GM18505 (cell line): ENCODE results near the gene HMGCLL1.

ENCODE experiments used
- ATAC-seq: cut with Tn5 transposase; IDR thresholded peaks from one replicate; pipeline ENCODE4 v1.9.1; 2021; ENCODE audit not compliant: unreplicated experiment
- POLR2A ChIP-seq: IDR thresholded peaks from 4 replicates; pipeline ENCODE4 v1.6.1; 2011; ENCODE audit warnings: borderline replicate concordance; ENCODE audit not compliant: insufficient read depth, insufficient read length; ENCODE audit errors: extremely low read depth

The HMGCLL1 gene

DNA sequence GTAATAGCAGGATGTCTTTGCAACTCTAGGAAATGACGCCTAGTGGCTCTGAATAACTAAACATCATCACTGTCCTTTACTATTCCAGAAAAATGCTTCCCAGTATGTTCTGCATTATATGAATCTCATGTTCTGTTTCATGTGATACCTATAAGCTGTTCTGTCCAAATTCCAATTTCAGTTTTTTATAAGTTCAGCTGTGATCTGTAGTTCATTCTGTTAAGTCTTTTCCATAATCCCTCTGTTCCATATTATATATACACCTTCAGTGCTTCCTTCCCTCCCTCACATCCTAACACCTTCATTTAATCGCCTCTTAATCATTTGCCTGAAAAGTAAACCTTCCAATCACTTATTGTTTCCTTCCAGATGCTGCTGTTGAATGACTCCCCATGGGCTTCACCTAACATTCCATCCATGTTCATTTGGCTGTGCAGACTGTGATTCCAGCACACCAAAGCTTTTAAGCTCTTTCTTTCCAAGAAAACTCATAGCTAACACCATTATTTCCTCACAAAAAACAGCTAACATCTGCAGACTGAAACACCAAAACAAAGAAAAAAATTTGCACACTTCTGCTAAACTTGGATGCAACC is 18.6 kb downstream of the HMGCLL1 start:
- no peak for ATAC-seq
- TF ChIP-seq POLR2A, result no peak

DNA sequence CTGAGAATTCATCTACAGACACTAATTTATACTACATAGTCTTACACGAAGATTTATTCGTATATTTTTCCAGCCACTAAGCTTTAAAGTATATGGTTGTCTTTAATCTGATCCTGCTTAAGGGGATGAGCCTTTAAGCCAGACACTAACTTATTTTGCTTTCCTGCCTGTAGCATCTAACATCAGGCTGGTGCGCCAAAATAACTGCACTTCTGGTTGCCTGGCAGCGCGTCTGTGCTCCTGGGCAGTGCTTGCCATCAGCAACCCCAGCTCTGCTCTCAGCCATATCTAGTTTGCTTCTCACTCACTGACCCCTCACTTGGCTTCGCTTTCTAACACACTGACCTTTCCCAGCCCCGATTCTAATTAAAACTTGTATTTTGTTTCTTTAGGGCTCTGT is 21.8 kb downstream of the HMGCLL1 start:
- TF ChIP-seq POLR2A, result no peak
- no peak for ATAC-seq

DNA sequence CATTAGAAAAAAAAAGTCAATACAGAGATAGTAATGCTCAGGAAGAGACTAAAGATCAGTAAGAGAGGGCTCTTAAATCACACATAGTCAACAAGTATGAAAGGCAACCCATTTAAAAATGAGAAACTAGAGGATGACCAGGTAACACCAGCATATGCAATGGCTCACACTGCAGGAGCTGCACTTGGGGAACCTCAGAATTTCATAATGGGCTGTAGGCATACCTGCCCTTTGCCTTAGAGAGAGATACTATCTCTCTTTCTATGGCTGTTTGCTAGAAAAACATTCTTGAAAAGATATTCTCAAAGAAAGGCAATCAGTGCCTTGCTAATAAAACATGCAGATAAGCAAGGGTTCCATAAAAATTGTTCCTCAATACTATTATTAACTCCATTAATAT is 33.2 kb downstream of the HMGCLL1 start:
- ATAC-seq, result no peak
- TF ChIP-seq POLR2A, result no peak

DNA sequence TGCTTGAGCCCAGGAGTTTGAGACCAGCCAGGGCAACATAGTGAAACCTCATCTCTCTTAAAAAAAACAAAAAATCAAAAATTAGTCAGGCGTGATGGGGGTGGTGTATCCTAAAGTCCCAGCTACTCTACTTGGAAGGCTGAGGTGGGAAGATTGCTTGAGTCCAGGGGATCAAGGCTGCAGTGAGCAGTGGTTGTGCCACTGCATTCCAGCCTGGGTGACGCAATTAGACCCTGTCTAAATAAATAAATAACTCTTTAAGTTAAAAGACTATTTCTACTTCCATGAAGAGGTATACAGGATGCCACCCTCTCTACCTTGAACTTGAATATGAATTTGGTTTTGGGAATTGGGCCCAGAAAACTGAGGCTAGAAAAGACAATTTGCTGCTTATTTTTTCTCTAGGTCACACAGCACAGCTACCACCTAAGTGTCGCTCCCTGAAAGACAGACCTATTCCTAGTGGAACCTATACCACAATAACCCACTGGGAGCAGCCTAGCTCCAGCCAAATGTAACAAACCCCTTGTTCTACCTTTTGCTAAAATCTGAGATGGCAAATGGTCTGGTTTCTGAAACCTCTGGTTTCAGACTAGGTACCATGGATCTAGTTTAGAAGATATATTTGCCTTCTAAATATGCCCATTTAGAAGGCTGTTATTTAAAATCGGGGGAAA is 35.2 kb downstream of the HMGCLL1 start:
- TF ChIP-seq POLR2A, result no peak
- no peak for ATAC-seq

DNA sequence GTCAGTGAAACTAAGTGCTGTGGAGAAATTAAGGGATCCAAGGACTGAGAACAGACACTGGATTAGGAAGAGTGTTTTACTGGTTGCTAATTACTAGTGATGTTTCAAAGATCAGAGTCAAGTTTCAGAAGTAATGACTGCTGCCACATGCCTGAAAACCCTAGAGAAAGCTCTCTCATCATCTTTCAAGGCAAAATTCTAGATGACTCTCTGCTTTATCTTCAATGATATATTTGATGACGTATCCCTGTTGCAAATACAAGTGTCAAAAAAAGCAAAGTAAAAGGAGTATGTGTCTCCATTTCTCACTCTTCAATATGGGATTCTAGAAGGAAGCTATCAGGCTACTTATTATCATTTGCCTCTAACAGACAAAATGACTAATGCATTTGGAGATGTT is 38.0 kb downstream of the HMGCLL1 start:
- TF ChIP-seq POLR2A, result no peak
- no peak for ATAC-seq

DNA sequence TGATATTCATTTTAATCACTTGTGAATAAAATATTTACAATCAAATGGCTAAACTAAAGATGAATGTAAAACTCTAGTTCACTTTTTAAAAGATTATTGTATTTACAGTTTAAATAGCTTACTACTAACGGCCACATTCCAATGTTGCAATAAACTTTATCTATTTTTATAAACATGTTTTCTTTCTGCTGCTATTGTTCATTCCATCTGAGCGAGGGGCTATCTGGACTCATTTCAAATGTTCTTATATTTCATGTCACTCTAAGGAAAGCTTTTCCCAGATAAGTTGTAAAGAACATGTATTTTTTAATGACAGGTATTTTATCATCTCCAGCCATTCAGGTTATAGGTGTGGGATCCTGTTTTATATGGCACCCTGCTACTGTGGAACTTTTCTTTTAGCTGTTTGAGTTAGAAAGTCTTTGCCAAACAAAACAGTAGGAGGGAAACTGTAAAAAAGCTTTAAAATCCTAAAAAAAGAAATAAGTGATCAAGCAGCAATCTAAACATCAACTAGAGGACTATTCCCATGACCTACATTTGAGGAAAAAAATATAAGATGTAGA is 42.5 kb downstream of the HMGCLL1 start:
- ATAC-seq, result no peak
- TF ChIP-seq POLR2A, result no peak

DNA sequence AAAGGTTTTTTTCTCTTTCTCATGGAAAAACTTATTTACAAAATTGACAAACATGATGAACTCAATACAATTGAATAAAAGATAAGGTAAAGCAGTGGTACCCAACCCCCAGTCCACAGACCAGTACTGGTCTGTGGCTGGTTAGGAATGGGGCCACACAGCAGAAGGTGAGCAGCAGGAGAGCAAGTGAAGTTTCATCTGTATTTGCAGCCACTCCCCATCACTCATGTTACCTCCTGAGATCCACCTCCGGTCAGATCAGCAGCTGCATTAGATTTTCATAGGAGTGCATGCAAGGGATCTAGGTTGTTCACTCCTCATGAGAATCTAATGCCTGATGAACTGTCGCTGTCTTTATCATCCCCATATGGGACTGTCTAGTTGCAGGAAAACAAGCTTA is 47.5 kb downstream of the HMGCLL1 start:
- no peak for ATAC-seq
- TF ChIP-seq POLR2A, result no peak

DNA sequence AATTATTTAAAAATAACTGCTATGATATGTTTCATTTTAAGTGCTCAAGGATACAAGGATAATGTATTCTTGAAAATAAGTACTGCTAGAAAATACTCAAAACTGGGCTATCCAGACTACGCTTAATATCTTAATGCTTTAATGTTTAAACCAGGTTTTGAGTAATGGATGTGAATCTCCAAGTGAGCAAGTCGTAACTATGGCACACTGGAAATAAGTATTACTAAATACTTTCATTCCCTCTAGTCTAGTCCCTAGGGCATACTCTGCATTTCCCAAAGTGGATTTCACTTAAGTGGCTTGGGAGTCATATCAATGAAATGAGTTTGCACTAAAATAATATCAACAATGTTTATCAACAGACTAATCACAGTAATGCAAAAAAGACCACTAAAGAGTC is 48.1 kb downstream of the HMGCLL1 start:
- ATAC-seq, result no peak

DNA sequence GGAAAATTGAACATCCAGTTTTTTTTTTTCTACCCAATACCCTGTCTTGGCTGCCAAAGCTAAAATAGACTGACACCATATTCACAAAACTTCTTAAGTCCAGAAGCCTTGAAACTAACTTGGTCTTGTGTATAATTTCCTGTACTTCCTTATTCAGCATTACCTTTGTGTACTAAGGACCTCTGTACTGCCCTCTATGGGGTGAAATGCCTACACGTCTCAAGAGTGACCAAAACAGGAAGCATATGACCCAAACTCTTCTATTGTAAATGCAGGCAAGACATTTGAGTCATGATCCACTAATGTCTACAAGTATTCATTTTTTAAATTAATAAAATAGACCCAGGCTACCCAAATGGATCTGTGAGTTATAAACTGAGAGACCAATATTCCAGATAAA is 50.4 kb downstream of the HMGCLL1 start:
- TF ChIP-seq POLR2A, result no peak
- peak; percentile 94 for ATAC-seq

More for the DNA sequence above, 48.1 kb downstream of the HMGCLL1 start:
- no peak for TF ChIP-seq POLR2A

DNA sequence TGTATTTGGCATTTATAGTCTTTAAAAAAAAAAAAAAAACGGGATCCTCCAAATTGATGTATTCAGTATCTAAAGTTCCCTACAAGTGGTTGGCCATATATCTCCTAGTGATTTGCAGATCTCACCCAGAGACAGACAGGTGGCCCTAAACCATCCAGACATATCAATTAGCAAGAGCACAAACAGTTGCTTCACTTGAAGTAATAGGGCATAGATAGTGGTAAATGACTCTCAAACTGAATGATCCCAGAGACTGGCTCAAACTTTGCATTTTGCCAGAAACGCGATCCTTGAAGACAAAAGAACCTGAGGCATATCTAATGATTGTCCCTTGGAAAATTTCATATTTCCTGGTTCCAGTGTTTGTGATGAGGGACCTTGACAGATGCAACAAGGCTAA is 54.6 kb downstream of the HMGCLL1 start:
- no peak for ATAC-seq
- no peak for TF ChIP-seq POLR2A

DNA sequence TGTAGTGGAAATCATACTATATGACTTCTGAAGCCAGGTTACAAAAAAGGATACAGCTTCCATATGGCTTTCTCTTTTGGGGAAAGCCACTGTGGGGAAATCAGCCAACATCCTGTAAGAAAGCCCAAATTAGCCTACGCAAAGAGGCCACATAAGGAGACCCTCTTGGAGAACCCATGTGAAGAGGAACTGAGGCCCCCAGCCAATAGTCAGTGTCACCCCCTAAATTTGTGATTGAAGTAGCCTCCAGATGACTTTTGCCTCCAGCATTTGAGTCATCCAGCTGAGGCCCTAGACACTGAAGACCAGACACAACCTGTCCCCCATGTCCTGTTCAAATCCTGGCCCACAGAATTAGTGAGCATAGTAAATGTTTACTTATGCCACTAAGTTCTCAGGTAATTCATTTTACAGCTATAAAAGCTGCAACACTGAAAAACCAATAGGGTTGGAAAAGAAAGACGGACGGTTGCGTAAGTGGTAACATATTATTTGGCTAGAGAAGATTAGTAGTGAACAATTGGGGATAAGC is 60.4 kb downstream of the HMGCLL1 start:
- no peak for ATAC-seq
- TF ChIP-seq POLR2A, result no peak

DNA sequence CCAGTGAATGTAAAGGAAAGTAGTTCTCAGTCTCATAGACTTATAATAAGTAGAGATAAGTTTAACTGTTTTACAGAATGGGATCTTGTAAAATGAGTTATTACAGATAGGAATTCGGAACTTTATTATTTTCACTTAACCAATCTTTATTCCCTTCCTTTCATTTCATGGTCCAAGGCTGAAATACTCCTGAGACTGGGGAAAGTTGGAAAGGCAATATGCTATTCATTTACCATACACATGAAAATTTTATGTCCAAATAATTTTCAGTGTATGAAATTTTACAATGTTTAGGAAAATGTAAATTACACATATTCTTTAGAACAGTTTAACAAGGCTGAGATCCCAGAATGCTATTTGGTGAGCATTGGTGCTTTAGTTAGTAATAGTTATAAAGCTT is 62.3 kb downstream of the HMGCLL1 start:
- TF ChIP-seq POLR2A, result no peak
- no peak for ATAC-seq

DNA sequence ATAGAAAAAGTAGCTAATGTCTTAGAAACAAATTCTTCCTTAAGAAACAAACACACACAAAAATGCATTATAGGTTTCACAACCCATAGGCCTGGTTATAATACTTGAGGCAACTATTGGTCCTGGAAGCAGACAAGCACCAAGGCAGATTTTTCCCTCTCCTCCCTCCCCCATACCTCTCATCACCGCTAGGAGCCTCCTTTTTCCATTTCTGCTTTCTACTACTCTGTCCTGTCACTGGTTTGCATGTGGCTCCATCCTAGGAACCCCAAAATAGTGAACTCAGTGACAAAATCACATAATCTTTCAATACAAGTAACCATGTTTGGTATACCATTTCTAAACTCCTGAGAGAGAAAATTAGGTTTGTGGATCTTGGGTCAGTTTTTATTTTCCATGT is 66.1 kb downstream of the HMGCLL1 start:
- no peak for TF ChIP-seq POLR2A
- no peak for ATAC-seq
